HG02759 (cell line): ENCODE measurements around the gene ZNF385B.
"Not testable (repeated sequence)": the region's sequence is repeated elsewhere in the genome, so short reads cannot be mapped to it uniquely, and the experiment has no call there.

ENCODE experiments used
- ATAC-seq: cut with Tn5 transposase; IDR thresholded peaks from one replicate; pipeline ENCODE4 v1.9.1; 2021; ENCODE audit warnings: mild to moderate bottlenecking, moderate library complexity; ENCODE audit not compliant: unreplicated experiment

ZNF385B gene

GRCh38 chr2:179804206-179804605 lies 57.2 kb downstream of the ZNF385B start:
- no peak for ATAC-seq

GRCh38 chr2:179802051-179802882 lies 59.1 kb downstream of the ZNF385B start:
- no peak for ATAC-seq

DNA sequence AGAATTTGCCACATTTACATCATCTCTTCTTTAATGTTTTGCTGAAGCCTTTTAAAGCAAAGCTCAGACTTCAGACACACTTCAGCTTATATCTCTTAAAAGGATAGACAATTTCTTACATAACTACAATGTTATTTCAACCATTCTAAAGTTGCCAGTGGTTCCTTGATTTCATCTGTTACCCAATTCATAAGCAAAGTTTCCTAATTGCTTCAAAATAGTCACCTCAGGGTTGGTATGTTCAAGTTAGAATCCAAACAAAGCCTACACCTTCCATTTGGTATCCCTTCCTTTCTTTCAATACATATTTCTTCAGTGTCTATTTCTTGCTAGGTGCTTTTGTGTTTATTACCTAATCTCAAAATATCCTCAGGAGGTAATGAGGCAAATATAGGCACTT lies 60.6 kb downstream of the ZNF385B start:
- ATAC-seq: no peak

DNA sequence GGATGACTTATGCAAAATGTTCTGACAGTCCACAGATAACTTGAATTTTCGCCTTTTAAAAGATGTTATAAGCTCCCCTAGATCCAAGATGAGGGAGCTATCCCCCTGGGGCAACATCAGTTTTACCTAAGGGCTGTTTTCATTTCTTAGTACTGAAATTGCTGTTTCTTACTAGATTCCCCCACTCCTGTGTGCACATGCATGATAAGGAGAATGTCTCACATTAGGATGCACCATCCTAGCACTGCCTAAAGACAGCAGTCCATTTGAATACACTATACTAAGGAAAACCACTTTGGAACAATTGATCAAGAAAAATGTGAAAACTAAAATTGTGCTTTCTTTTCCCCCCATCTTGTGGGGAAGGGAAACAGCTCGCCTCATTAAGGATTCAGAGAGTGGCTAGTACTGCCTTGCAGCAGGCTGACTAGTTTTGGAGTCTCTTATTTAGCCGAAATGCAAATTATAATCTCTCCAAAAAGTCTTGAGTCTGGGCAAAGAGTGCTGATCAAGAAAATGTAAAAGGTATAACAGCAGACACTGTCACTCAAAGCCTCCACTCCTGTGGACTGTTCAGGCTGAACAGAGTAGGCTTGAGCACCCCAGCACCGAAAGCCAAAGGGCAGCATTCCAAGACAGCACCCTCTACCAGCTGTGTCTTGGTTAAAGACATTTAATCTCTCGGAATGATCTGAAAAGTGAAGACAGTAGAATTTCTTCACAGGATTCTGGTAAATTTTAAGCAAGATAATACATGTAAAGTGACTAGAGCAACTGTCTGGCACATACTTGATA lies 65.0 kb downstream of the ZNF385B start:
- no peak for ATAC-seq

GRCh38 chr2:179793902-179794301 lies 67.5 kb downstream of the ZNF385B start:
- ATAC-seq: no peak

DNA sequence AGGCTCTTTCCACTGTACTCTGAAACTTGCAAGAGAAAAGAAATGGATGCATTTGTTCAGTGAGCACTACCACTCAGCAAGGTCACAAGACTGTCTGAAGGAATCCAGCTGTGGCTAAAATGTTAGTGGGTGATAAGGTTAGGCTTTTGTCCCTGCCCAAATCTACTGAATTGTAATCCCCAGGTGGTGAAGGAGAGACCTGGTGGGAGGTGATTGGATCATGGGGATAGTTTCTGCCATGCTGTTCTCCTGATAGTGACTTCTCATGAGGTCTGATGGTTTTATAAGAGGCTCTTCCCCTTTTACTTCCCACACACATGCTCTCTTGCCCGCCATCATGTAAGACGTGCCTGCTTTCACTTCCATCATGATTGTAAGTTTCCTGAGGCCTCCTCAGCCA lies 68.2 kb downstream of the ZNF385B start:
- no peak for ATAC-seq

DNA sequence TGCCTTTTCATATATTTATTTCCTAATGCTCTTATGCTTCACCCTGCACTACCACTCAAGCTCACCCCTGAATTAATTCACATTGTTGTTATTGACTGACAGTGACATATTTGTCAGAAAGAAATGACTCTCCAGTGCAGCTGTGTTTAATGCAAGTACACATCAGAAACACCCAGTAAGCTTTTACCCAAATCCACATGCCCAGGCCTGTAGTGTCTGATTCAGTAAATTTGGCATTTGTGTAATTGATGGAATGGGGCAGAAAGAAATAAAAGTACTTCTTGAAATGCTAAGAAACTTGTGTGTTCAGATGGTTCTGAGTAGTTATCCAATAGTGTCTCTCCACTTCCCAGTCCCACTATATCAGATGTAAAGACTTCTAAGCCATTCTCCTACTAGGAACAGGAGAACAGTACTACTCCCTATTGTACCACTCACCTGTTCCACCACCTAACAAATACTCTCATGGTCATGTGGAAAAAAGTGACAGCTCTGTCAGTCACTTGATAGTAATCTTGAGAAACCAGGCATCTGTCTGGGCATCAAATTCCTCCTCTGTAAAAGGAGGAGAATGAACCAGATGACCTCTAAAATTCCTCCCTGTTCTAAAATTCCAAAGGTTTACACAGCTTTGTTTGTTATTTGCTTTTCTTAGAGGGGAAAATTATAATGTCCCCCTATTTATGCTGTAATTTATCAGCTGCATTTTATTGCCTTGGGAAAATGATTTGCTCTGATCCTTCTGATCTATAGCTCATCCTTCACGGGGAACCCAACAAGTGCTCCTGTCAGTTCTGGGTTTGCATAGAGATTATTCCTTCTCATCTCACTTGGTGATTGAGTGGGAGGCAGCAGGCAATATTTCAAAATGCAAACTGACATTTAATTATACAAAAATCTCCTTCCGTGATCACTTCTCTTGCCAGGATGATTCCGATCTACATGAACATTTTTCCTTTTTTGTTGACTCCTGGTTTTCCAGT lies 70.9 kb downstream of the ZNF385B start:
- no peak for ATAC-seq

GRCh38 chr2:179788104-179788503 lies 73.3 kb downstream of the ZNF385B start:
- no peak for ATAC-seq

DNA sequence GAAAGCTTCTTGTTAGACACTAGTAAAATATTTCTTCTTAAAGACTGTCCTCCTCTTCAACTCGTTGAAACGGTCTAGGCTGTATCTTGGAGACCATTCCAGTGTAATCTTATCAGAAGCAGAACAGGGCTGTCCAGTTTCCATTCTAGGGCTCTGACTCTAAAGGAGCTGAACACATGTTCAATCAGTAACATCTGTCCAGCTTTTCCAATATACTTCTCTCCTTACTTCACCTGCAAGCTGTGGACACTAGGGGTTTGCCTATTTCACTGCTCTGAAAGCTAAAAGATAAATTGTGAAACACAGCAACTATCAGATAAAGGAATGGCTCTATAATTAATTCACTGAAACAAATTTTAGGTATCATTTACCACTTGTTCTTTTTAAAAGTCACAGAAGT lies 73.8 kb downstream of the ZNF385B start:
- ATAC-seq: no peak

GRCh38 chr2:179785902-179786301 lies 75.5 kb downstream of the ZNF385B start:
- no peak for ATAC-seq

GRCh38 chr2:179782346-179782745 lies 79.1 kb downstream of the ZNF385B start:
- ATAC-seq: not testable (repeated sequence)

- ATAC-seq: no peak
Measured at GRCh38 chr2:179773986-179774385, 87.4 kb downstream of the ZNF385B start.

GRCh38 chr2:179772346-179772745 lies 89.1 kb downstream of the ZNF385B start:
- no peak for ATAC-seq

GRCh38 chr2:179771791-179772190 lies 89.6 kb downstream of the ZNF385B start:
- no peak for ATAC-seq

GRCh38 chr2:179770029-179770428 lies 91.4 kb downstream of the ZNF385B start:
- no peak for ATAC-seq

GRCh38 chr2:179769323-179769722 lies 92.1 kb downstream of the ZNF385B start:
- ATAC-seq: no peak

DNA sequence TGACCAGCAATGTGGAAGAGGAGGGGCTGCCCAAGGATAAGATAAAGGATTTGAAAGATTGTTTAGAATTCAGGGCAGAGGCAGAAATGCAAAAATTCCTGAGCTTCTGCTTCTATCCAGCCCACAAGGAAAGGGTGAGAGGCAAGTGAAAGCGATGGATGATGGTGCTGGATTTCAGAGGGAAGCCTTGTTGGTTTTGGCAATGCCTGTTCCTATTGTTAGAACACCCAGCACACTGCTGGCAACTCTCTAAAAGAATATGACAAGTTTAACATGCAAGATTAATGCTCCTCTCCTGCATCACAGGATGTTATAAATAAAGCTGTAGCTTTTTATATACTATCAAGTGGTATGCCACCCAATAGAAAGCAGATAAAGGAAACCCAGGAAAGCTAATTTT lies 92.6 kb downstream of the ZNF385B start:
- ATAC-seq: no peak

DNA sequence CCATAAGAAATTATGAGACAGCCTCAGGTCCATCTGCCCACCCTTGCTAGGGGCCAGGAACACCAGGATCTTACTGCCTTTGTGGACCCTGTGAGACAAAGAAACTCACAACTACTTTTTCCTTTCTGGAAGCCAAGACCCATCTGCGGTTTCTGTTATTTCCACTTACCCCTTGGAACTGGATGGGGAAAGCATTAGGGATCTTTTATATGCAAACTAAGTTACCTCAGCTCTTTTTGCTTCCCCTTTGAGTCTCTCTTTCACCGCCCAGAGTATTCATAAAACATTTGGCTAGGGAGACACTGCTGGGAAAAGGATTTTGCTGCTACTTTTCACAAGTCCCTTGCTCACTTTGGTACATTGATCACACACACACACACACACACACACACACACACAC lies 95.7 kb downstream of the ZNF385B start:
- no peak for ATAC-seq

DNA sequence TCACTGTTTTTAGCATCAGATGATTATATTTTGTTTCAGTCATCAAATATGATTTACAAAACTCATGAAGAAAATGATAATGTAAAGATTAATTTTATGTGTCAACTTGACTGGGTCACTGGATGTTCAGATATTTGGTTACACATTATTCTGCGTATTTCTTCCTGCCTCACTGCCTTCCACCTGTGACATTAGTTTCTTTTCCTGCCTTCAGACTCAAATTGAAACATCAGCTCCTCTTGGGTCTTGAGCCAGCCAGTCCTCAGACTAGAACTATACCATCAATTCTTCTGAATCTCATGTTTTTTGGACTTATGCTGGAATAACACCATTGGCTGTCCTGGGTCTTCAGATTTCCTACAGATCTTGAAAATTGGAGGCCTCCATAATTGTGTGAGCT lies 96.7 kb downstream of the ZNF385B start:
- peak; percentile 91 for ATAC-seq

DNA sequence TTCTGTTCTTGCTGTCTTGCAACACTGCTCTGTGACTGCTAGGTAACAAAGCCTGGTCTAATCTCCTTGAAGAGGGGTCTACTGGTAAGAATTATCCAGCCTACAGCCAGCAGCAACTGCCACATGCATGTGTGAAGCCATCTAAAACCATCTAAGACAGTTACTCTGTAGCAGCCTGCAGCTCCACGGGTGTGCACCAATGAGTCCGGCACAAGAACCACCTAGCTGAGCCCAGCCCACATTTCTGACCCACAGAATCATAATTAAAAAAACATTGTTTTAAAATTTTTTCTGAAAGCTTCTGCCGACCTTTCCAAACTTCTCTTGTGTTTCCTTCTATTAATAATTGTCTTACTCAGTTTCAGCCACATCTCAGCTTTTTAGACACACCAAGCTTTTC lies 102.8 kb downstream of the ZNF385B start:
- ATAC-seq: no peak
